ENCODE measurements around the gene DENND4C. TPM values are rescaled to one million over a fixed set of nuclear protein-coding genes. Genes with fewer than 3 reads are reported as not detected.

The DENND4C gene
- total RNA-seq, 1 experiment from 2014 or later: 40.1 TPM

DNA sequence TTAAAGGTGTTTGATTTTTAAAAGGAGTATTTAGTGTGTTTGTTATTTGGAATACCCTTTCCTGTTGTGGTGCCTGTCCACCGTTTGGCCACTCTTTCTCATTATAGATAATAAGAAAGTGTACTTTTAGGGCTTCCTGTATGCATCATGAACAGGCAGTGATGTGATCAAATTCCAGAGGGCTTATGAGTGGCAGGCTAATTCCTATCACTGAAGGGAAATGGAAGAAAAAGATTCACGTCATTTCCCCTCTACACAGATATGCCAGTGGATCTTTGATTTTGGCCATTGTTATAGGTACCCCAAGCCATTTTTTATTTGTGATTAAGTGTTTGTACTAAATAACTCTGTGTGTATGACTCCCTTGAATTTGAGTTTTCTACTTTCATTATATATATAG is 112.5 kb downstream of the DENND4C start:
- TF ChIP-seq, protein P1, sequence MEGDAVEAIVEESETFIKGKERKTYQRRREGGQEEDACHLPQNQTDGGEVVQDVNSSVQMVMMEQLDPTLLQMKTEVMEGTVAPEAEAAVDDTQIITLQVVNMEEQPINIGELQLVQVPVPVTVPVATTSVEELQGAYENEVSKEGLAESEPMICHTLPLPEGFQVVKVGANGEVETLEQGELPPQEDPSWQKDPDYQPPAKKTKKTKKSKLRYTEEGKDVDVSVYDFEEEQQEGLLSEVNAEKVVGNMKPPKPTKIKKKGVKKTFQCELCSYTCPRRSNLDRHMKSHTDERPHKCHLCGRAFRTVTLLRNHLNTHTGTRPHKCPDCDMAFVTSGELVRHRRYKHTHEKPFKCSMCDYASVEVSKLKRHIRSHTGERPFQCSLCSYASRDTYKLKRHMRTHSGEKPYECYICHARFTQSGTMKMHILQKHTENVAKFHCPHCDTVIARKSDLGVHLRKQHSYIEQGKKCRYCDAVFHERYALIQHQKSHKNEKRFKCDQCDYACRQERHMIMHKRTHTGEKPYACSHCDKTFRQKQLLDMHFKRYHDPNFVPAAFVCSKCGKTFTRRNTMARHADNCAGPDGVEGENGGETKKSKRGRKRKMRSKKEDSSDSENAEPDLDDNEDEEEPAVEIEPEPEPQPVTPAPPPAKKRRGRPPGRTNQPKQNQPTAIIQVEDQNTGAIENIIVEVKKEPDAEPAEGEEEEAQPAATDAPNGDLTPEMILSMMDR (IDR thresholded peaks at IDR 0.05; ENCODE audit: insufficient read depth in 1 of 2, low read depth in 1 of 2, low read length in 1 of 2, severe bottlenecking in 1 of 2, unreplicated experiment in 1 of 2): no peak
- Mint-ChIP-seq H3K4me1 (ENCODE audit: low read depth, unreplicated experiment) (no peaks in the 10 kb centered on the region), H3K4me3 (ENCODE audit: unreplicated experiment) (no peak overlapping the region), H3K36me3 (ENCODE audit: insufficient read depth, unreplicated experiment) (peaks cover 45% of the 10 kb centered on the region), H3K27ac (ENCODE audit: unreplicated experiment) (no peak overlapping the region), H3K9me3 (ENCODE audit: unreplicated experiment) (no peaks in the 10 kb centered on the region), H3K27me3 (ENCODE audit: insufficient read depth, unreplicated experiment) (no peaks in the 10 kb centered on the region)
- ChIA-PET CTCF (no interaction called here), POLR2A (no interaction called here)
- H3K36me3 ChIP-seq (ENCODE audit: control insufficient read depth, insufficient read depth, low read length): no peaks in the 10 kb centered on the region; the same call in 1 of the 2 replicates
- BruUV-seq (replicated peaks): no TSS peak
- H3K27me3 ChIP-seq (replicated peaks; ENCODE audit: control insufficient read depth, insufficient read depth, low read length): no peaks in the 10 kb centered on the region
- intact Hi-C loops (cut with micrococcal nuclease; ENCODE audit: unreplicated experiment): no loop called here
- no peak overlapping the region for H3K4me3 ChIP-seq (ENCODE audit: low read depth, low read length)
- no peaks in the 10 kb centered on the region for H3K9me3 ChIP-seq
- no peaks in the 10 kb centered on the region for H3K4me1 ChIP-seq
- no peak for DNase-seq

DNA sequence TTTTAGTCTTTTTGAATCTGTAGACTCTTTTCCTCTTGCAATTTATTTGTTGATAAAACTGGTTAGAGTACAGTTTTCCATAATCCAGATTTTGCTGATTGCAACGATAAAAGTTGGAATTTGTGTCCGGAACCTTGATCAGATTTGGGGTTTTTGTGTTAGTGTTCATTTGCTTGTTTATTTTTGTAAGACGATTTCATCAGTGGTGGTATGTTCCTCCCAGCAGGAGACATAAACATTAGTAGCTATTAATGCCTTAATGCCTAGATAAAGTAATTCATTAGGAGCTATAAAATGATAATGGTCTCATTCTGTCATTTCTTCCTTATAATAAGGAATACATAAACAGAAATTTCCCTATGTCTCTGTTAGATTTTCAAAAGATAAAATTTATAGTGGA is 128.2 kb downstream of the DENND4C start:
- Histone ChIP-seq H3K9me3 (no peaks in the 10 kb centered on the region), H3K4me3 (ENCODE audit: low read depth, low read length) (no peak overlapping the region), H3K27me3 (replicated peaks; ENCODE audit: control insufficient read depth, insufficient read depth, low read length) (no peaks in the 10 kb centered on the region), H3K4me1 (no peaks in the 10 kb centered on the region), H3K36me3 (ENCODE audit: control insufficient read depth, insufficient read depth, low read length) (no peaks in the 10 kb centered on the region; the same call in 1 of the 2 replicates)
- Mint-ChIP-seq H3K27ac (ENCODE audit: unreplicated experiment) (no peak overlapping the region), H3K9me3 (ENCODE audit: unreplicated experiment) (no peaks in the 10 kb centered on the region), H3K36me3 (ENCODE audit: insufficient read depth, unreplicated experiment) (peaks cover 45% of the 10 kb centered on the region), H3K4me3 (ENCODE audit: unreplicated experiment) (no peak overlapping the region), H3K27me3 (ENCODE audit: insufficient read depth, unreplicated experiment) (no peaks in the 10 kb centered on the region), H3K4me1 (ENCODE audit: low read depth, unreplicated experiment) (no peaks in the 10 kb centered on the region)
- ChIA-PET CTCF (no interaction called here), POLR2A (no interaction called here)
- DNase-seq: no peak
- TF ChIP-seq, protein P1 (IDR thresholded peaks at IDR 0.05; ENCODE audit: insufficient read depth in 1 of 2, low read depth in 1 of 2, low read length in 1 of 2, severe bottlenecking in 1 of 2, unreplicated experiment in 1 of 2): no peak
- no TSS peak for BruUV-seq (replicated peaks)
- intact Hi-C loops (cut with micrococcal nuclease; ENCODE audit: unreplicated experiment): no loop called here

DNA sequence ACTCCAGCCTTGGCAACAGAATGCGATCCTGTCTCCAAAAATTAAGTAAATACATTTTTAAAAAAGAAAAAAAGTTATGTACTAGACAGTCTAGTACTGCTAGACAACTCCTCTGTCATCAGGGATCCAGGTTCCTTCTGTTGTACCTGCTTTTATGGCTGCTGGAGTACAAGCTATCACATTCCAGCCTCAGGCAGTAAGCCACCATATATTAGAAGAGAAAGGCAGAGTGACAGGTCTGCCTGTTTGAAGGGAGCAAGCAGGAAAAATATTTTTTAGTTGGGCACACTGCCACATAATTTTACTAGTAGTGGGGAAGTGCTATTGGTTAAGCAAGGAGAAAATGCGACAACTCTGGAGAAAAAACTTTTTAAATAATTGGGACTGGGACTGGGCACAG is 138.6 kb downstream of the DENND4C start:
- Mint-ChIP-seq H3K27me3 (ENCODE audit: insufficient read depth, unreplicated experiment) (no peaks in the 10 kb centered on the region), H3K4me3 (ENCODE audit: unreplicated experiment) (no peak overlapping the region), H3K4me1 (ENCODE audit: low read depth, unreplicated experiment) (no peaks in the 10 kb centered on the region), H3K36me3 (ENCODE audit: insufficient read depth, unreplicated experiment) (peaks cover 55% of the 10 kb centered on the region), H3K27ac (ENCODE audit: unreplicated experiment) (no peak overlapping the region), H3K9me3 (ENCODE audit: unreplicated experiment) (no peaks in the 10 kb centered on the region)
- Histone ChIP-seq H3K4me1 (no peaks in the 10 kb centered on the region), H3K27me3 (replicated peaks; ENCODE audit: control insufficient read depth, insufficient read depth, low read length) (no peaks in the 10 kb centered on the region), H3K36me3 (ENCODE audit: control insufficient read depth, insufficient read depth, low read length) (peaks cover 1% of the 10 kb centered on the region; the same call in 1 of the 2 replicates), H3K4me3 (ENCODE audit: low read depth, low read length) (no peak overlapping the region), H3K9me3 (no peaks in the 10 kb centered on the region)
- ChIA-PET POLR2A (no interaction called here), CTCF (interaction anchor here (0.6 to 0.7 kb wide), 2 partner anchors 96 to 139 kb away, joined by 3 to 5 read pairs; partner anchors contain the start of gene DENND4C)
- BruUV-seq (replicated peaks): no TSS peak
- TF ChIP-seq, protein P1 (IDR thresholded peaks at IDR 0.05; ENCODE audit: insufficient read depth in 1 of 2, low read depth in 1 of 2, low read length in 1 of 2, severe bottlenecking in 1 of 2, unreplicated experiment in 1 of 2): no peak
- no peak for DNase-seq
- intact Hi-C loops (cut with micrococcal nuclease; ENCODE audit: unreplicated experiment): no loop called here

All from Caco-2 (cell line).